Stimulated activated CD4-positive, alpha-beta T cell treated with anti-CD3 and anti-CD28 coated beads, Interleukin-12 subunit alpha, Interleukin-12 subunit beta, amount 100 ng/mL, for 48 hours (primary cell): ENCODE measurements around the gene GH1.
"Not testable (repeated sequence)": the region's sequence is repeated elsewhere in the genome, so short reads cannot be mapped to it uniquely, and the experiment has no call there.

Experiments used
- DNase-seq, 3 donors: peaks; one replicate each; pipeline ENCODE4 v3.0.0-alpha.2; 2020; ENCODE audit warnings: low read depth in 2 of 3, low spot score in 1 of 3

Gene GH1

GRCh38 chr17:63927464-63928171 lies 9.0 kb upstream of the GH1 start:
- DNase-seq = no peak

- DNase-seq = no peak
Measured at GRCh38 chr17:63926164-63926563, 7.5 kb upstream of the GH1 start.

- DNase-seq = no peak
Measured at GRCh38 chr17:63925615-63926014, 7.0 kb upstream of the GH1 start.

GRCh38 chr17:63922402-63922801 lies 3.8 kb upstream of the GH1 start:
- not testable (repeated sequence) for DNase-seq

- DNase-seq = not testable (repeated sequence)
Measured at GRCh38 chr17:63920779-63921178, 2.1 kb upstream of the GH1 start.

- DNase-seq = not testable (repeated sequence)
Measured at GRCh38 chr17:63920050-63920449, 1.4 kb upstream of the GH1 start.

GRCh38 chr17:63919311-63919723 lies 678 bp upstream of the GH1 start:
- peak; percentile 53 to 85 (median 55) for DNase-seq

- no peak for DNase-seq
Measured at GRCh38 chr17:63918305-63918704, 334 bp downstream of the GH1 start.

- no peak for DNase-seq
Measured at GRCh38 chr17:63917646-63918045, 993 bp downstream of the GH1 start.

GRCh38 chr17:63917206-63917605 lies 1.4 kb downstream of the GH1 start:
- DNase-seq = not testable (repeated sequence)

- DNase-seq = no peak
Measured at GRCh38 chr17:63916566-63917185, 2.0 kb downstream of the GH1 start.

- DNase-seq = not testable (repeated sequence)
Measured at GRCh38 chr17:63915753-63916152, 2.9 kb downstream of the GH1 start.

GRCh38 chr17:63914471-63914870 lies 4.2 kb downstream of the GH1 start:
- no peak for DNase-seq

GRCh38 chr17:63911657-63912100 lies 7.0 kb downstream of the GH1 start:
- peak; percentile 42 to 74 (median 44) for DNase-seq

- no peak for DNase-seq
Measured at GRCh38 chr17:63911041-63911635, 7.5 kb downstream of the GH1 start, which contains the start of gene CSHL1. TSS of gene CSHL1 (minus strand) at chr17:63911258. CDS start at chr17:63911196, 62 bp downstream.

GRCh38 chr17:63910096-63910495 lies 8.5 kb downstream of the GH1 start:
- DNase-seq = no peak

GRCh38 chr17:63909586-63909985 lies 9.1 kb downstream of the GH1 start:
- not testable (repeated sequence) for DNase-seq

- not testable (repeated sequence) for DNase-seq
Measured at GRCh38 chr17:63907161-63907778, 11.4 kb downstream of the GH1 start.

- DNase-seq = not testable (repeated sequence)
Measured at GRCh38 chr17:63904796-63905195, 13.8 kb downstream of the GH1 start.

GRCh38 chr17:63903787-63904201 lies 14.8 kb downstream of the GH1 start:
- DNase-seq = peak in 1 of 3 donors; percentile 53

- not testable (repeated sequence) for DNase-seq
Measured at GRCh38 chr17:63901971-63902370, 16.7 kb downstream of the GH1 start.
